Hepatocyte (in vitro differentiated cells): ENCODE data around the gene HOXA5. TPM values are rescaled to one million over a fixed set of nuclear protein-coding genes. Genes with fewer than 3 reads are reported as not detected.

Experiments
- DNase-seq: peaks from one replicate; pipeline ENCODE4 v3.0.0-alpha.2; 2016; ENCODE audit warnings: low spot score
- H2AFZ ChIP-seq: fragments of 200-600 bp; sonication (generic); 2 replicates; pipeline ENCODE4 v1.6.0; 2016; ENCODE audit warnings: antibody characterized with exemption, mild to moderate bottlenecking
- H3K27ac ChIP-seq: fragments of 200-600 bp; sonication (generic); 2 replicates; pipeline ENCODE4 v1.5.1; 2016; ENCODE audit warnings: mild to moderate bottlenecking
- H3K27me3 ChIP-seq: fragments of 200-600 bp; sonication (generic); 2 replicates; pipeline ENCODE4 v1.6.1; 2016
- H3K36me3 ChIP-seq: fragments of 200-600 bp; sonication (generic); replicated peaks from 2 replicates; pipeline ENCODE4 v1.5.1; 2016; ENCODE audit warnings: low read depth; ENCODE audit not compliant: insufficient read depth
- H3K4me1 ChIP-seq: fragments of 200-600 bp; sonication (generic); 2 replicates; pipeline ENCODE4 v1.5.1; 2016; ENCODE audit warnings: mild to moderate bottlenecking, moderate library complexity; ENCODE audit not compliant: insufficient read depth
- H3K4me2 ChIP-seq: fragments of 200-600 bp; sonication (generic); 2 replicates; pipeline ENCODE4 v1.6.0; 2016
- H3K4me3 ChIP-seq: fragments of 200-600 bp; sonication (generic); 2 replicates; pipeline ENCODE4 v1.5.1; 2016; ENCODE audit warnings: mild to moderate bottlenecking
- H3K79me2 ChIP-seq: fragments of 200-600 bp; sonication (generic); 2 replicates; pipeline ENCODE4 v1.6.0; 2017; ENCODE audit warnings: mild to moderate bottlenecking
- H3K9me2 ChIP-seq: fragments of 200-600 bp; sonication (generic); replicated peaks from 2 replicates; pipeline ENCODE4 v1.6.0; 2017; ENCODE audit warnings: mild to moderate bottlenecking; ENCODE audit not compliant: insufficient read depth
- H3K9me3 ChIP-seq: fragments of 200-600 bp; sonication (generic); 2 replicates; pipeline ENCODE4 v1.5.1; 2016; ENCODE audit warnings: low read depth, mild to moderate bottlenecking
- H4K20me1 ChIP-seq: fragments of 200-600 bp; sonication (generic); 2 replicates; pipeline ENCODE4 v1.6.0; 2016; ENCODE audit warnings: mild to moderate bottlenecking; ENCODE audit not compliant: insufficient read depth, poor library complexity, severe bottlenecking
- EZH2 ChIP-seq: fragments of 200-600 bp; sonication (generic); IDR thresholded peaks from 2 replicates; pipeline ENCODE4 v1.6.1; 2016; ENCODE audit warnings: antibody characterized with exemption, mild to moderate bottlenecking, borderline replicate concordance
- EZH2phosphoT487 ChIP-seq: fragments of 200-600 bp; sonication (generic); IDR thresholded peaks from one replicate; pipeline ENCODE4 v1.6.1; 2018; ENCODE audit warnings: antibody characterized with exemption, mild to moderate bottlenecking, low read depth, moderate library complexity; ENCODE audit not compliant: unreplicated experiment, severe bottlenecking
- WGBS: methylation state at CpG from one replicate; pipeline ENCODE4 v1.1.6; 2016; ENCODE audit warnings: low lambda C conversion rate; ENCODE audit errors: missing lambda C conversion rate; 5-methylcytosine and 5-hydroxymethylcytosine counted together
- microRNA counts: library from miRNA; unstranded; fragments of <30 nt; microRNA quantifications from one replicate; lab custom pipeline; 2017
- microRNA-seq: library from miRNA; unstranded; fragments of <30 nt; microRNA quantifications from one replicate; pipeline ENCODE4, GENCODE V29; 2017
- polyA plus RNA-seq: library from polyadenylated mRNA; unstranded; fragments of >200 nt; fragmentation: Nextera tagmentation; extraction: Ambion mirVana; gene quantifications from 2 replicates; pipeline ENCODE4 v1.2.1, GENCODE V29; 2016
- small RNA-seq: library from RNA; depleted of rRNA; stranded (forward); fragments of <200 nt; gene quantifications from one replicate; pipeline ENCODE3, GENCODE V24; 2014
- total RNA-seq: library from RNA; depleted of rRNA; stranded (reverse); fragments of >200 nt; gene quantifications from 2 replicates; pipeline ENCODE4 v1.2.3, GENCODE V29; 2014
- TF ChIP-seq, protein P1 (sequence below): fragments of 200-600 bp; sonication (generic); IDR thresholded peaks from 2 replicates; pipeline ENCODE4 v1.5.1; 2016; ENCODE audit warnings: antibody characterized with exemption, mild to moderate bottlenecking; ENCODE audit not compliant: poor library complexity

HOXA5 gene
- total and polyA plus RNA-seq, 2 experiments from 2014 or later, result 0.70 to 0.92 TPM

GRCh38 chr7:27091105-27091504 is 52.4 kb downstream of the HOXA5 start:
- Histone ChIP-seq H3K36me3 (no peaks in the 10 kb centered on the region), H3K27ac (no peak overlapping the region), H3K4me2 (no peak overlapping the region), H3K4me3 (no peak overlapping the region), H3K79me2 (no peaks in the 10 kb centered on the region), H3K4me1 (no peaks in the 10 kb centered on the region), H3K27me3 (peaks cover 81% of the 10 kb centered on the region), H2AFZ (no peak overlapping the region), H3K9me3 (no peaks in the 10 kb centered on the region), H3K9me2 (no peaks in the 10 kb centered on the region), H4K20me1 (no peaks in the 10 kb centered on the region)
- WGBS, result 9% methylated on average over 3 of the region's 3 CpGs
- TF ChIP-seq EZH2, result no peak
- TF ChIP-seq, protein P1, sequence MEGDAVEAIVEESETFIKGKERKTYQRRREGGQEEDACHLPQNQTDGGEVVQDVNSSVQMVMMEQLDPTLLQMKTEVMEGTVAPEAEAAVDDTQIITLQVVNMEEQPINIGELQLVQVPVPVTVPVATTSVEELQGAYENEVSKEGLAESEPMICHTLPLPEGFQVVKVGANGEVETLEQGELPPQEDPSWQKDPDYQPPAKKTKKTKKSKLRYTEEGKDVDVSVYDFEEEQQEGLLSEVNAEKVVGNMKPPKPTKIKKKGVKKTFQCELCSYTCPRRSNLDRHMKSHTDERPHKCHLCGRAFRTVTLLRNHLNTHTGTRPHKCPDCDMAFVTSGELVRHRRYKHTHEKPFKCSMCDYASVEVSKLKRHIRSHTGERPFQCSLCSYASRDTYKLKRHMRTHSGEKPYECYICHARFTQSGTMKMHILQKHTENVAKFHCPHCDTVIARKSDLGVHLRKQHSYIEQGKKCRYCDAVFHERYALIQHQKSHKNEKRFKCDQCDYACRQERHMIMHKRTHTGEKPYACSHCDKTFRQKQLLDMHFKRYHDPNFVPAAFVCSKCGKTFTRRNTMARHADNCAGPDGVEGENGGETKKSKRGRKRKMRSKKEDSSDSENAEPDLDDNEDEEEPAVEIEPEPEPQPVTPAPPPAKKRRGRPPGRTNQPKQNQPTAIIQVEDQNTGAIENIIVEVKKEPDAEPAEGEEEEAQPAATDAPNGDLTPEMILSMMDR, result no peak
- TF ChIP-seq EZH2phosphoT487, result no peak
- no peak for DNase-seq

MicroRNAs within 50 kb of the gene (microRNA counts, 767-probe panel; counts per million panel counts)
- microRNA hsa-miR-196b-5p (lab: Ali Mortazavi, UCI), result 7,694 counts per million, percentile 47 among the panel's probes with 10 or more counts

Small RNAs within 50 kb of the gene (microRNA-seq; reads per million reads assigned to microRNA genes)
- gene MIR196B, result 8,357 reads per million, percentile 93 among the genes with 10 or more reads in this experiment

Small RNAs within 50 kb of the gene (small RNA-seq; reads per million reads assigned to genes)
- gene AC004080.5 (not detected), gene RF01977 (not detected), gene RF02140 (not detected), gene RF02141 (not detected)

Other genes starting within 250 kb of the HOXA5 start
- 0.12 and 0.30 TPM in 2 replicates for gene HOXA1, start 47.7 kb downstream of the HOXA5 start, total RNA-seq
- gene HOXA1, start 47.7 kb downstream of the HOXA5 start, polyA plus RNA-seq, result 0.25 and 0.77 TPM in 2 replicates
- 0.36 TPM in 1 of 2 replicates, not detected in the other for gene HOXA2, start 41.0 kb downstream of the HOXA5 start, total RNA-seq
- gene HOXA2, start 41.0 kb downstream of the HOXA5 start, polyA plus RNA-seq, result 0.07 and 0.81 TPM in 2 replicates
- gene HOXA4, start 12.9 kb downstream of the HOXA5 start, total RNA-seq, result 1.3 and 1.4 TPM in 2 replicates
- 0.69 and 0.96 TPM in 2 replicates for gene HOXA4, start 12.9 kb downstream of the HOXA5 start, polyA plus RNA-seq
- not detected in 2 replicates for gene HOXA6, start 4.1 kb upstream of the HOXA5 start, total RNA-seq
- gene HOXA6, start 4.1 kb upstream of the HOXA5 start, polyA plus RNA-seq, result 0.16 and 0.23 TPM in 2 replicates
- 0.83 and 3.0 TPM in 2 replicates for gene HOXA3, start 8.9 kb upstream of the HOXA5 start, total RNA-seq
- 4.1 and 4.5 TPM in 2 replicates for gene HOXA3, start 8.9 kb upstream of the HOXA5 start, polyA plus RNA-seq
- 0.32 and 0.83 TPM in 2 replicates for gene HOXA7, start 13.0 kb upstream of the HOXA5 start, total RNA-seq
- 1.0 TPM in 1 of 2 replicates, not detected in the other for gene HOXA7, start 13.0 kb upstream of the HOXA5 start, polyA plus RNA-seq
- gene HOXA9, start 21.9 kb upstream of the HOXA5 start, total RNA-seq, result 3.6 and 5.9 TPM in 2 replicates
- gene HOXA9, start 21.9 kb upstream of the HOXA5 start, polyA plus RNA-seq, result 3.5 and 4.4 TPM in 2 replicates
- gene HOXA10, start 30.6 kb upstream of the HOXA5 start, total RNA-seq, result 9.9 and 15.1 TPM in 2 replicates
- gene HOXA10, start 30.6 kb upstream of the HOXA5 start, polyA plus RNA-seq, result 7.7 and 8.1 TPM in 2 replicates
- 6.4 and 9.6 TPM in 2 replicates for gene HOXA11, start 41.6 kb upstream of the HOXA5 start, total RNA-seq
- gene HOXA11, start 41.6 kb upstream of the HOXA5 start, polyA plus RNA-seq, result 5.4 and 7.6 TPM in 2 replicates
- 13.0 and 14.2 TPM in 2 replicates for gene HOXA13, start 56.4 kb upstream of the HOXA5 start, total RNA-seq
- gene HOXA13, start 56.4 kb upstream of the HOXA5 start, polyA plus RNA-seq, result 6.1 and 6.2 TPM in 2 replicates
- gene EVX1, start 99.1 kb upstream of the HOXA5 start, total RNA-seq, result 1.1 and 1.6 TPM in 2 replicates
- gene EVX1, start 99.1 kb upstream of the HOXA5 start, polyA plus RNA-seq, result 0.95 and 1.9 TPM in 2 replicates